Measurements from ENCODE around the gene TCEAL7.
A peak's percentile ranks its signal among the peaks of the same experiment; 100 is the strongest.

The TCEAL7 gene

GRCh38 chrX:103311399-103311780 lies 18.6 kb upstream of the TCEAL7 start:
- H3K4me3 ChIP-seq (ENCODE audit: low read depth, low read length) = no peak overlapping the region
- TF ChIP-seq CTCF (IDR thresholded peaks at IDR 0.05; ENCODE audit: low read depth, low read length) (no peak), MAX (IDR thresholded peaks at IDR 0.05; ENCODE audit: low read depth, low read length) (no peak), POLR2A (IDR thresholded peaks at IDR 0.05; ENCODE audit: extremely low read depth, insufficient read length) (no peak), MYC (IDR thresholded peaks at IDR 0.05; ENCODE audit: low read depth, low read length) (no peak)
- DNase-seq (ENCODE audit: low read depth) = no peak

GRCh38 chrX:103330681-103331288 lies 746 bp downstream of the TCEAL7 start:
- DNase-seq (ENCODE audit: low read depth) = no peak
- H3K4me3 ChIP-seq (ENCODE audit: low read depth, low read length) = no peak overlapping the region
- TF ChIP-seq MYC (IDR thresholded peaks at IDR 0.05; ENCODE audit: low read depth, low read length) (no peak), MAX (IDR thresholded peaks at IDR 0.05; ENCODE audit: low read depth, low read length) (no peak), CTCF (IDR thresholded peaks at IDR 0.05; ENCODE audit: low read depth, low read length) (no peak), POLR2A (IDR thresholded peaks at IDR 0.05; ENCODE audit: extremely low read depth, insufficient read length) (no peak)

GRCh38 chrX:103338663-103339062 lies 8.6 kb downstream of the TCEAL7 start:
- no peak for TF ChIP-seq MAX (IDR thresholded peaks at IDR 0.05; ENCODE audit: low read depth, low read length)
- no peak for TF ChIP-seq POLR2A (IDR thresholded peaks at IDR 0.05; ENCODE audit: extremely low read depth, insufficient read length)
- TF ChIP-seq CTCF (IDR thresholded peaks at IDR 0.05; ENCODE audit: low read depth, low read length) = no peak
- TF ChIP-seq MYC (IDR thresholded peaks at IDR 0.05; ENCODE audit: low read depth, low read length) = no peak
- no peak for DNase-seq (ENCODE audit: low read depth)
- H3K4me3 ChIP-seq (ENCODE audit: low read depth, low read length) = no peak overlapping the region

GRCh38 chrX:103343105-103343504 lies 13.1 kb downstream of the TCEAL7 start:
- peak; percentile 24 for DNase-seq (ENCODE audit: low read depth)
- no peak overlapping the region for H3K4me3 ChIP-seq (ENCODE audit: low read depth, low read length)
- TF ChIP-seq MAX (IDR thresholded peaks at IDR 0.05; ENCODE audit: low read depth, low read length) (no peak), CTCF (IDR thresholded peaks at IDR 0.05; ENCODE audit: low read depth, low read length) (peak; percentile 53), POLR2A (IDR thresholded peaks at IDR 0.05; ENCODE audit: extremely low read depth, insufficient read length) (no peak)

GRCh38 chrX:103344606-103345005 lies 14.6 kb downstream of the TCEAL7 start:
- TF ChIP-seq CTCF (IDR thresholded peaks at IDR 0.05; ENCODE audit: low read depth, low read length) (no peak), POLR2A (IDR thresholded peaks at IDR 0.05; ENCODE audit: extremely low read depth, insufficient read length) (no peak), MYC (IDR thresholded peaks at IDR 0.05; ENCODE audit: low read depth, low read length) (no peak), MAX (IDR thresholded peaks at IDR 0.05; ENCODE audit: low read depth, low read length) (no peak)
- DNase-seq (ENCODE audit: low read depth) = no peak
- no peak overlapping the region for H3K4me3 ChIP-seq (ENCODE audit: low read depth, low read length)

Data from NB4 (cell line).